ENCODE results near the gene SLC1A5.

The SLC1A5 gene

GRCh38 chr19:46786236-46787039 is 2.0 kb downstream of the SLC1A5 start (continued):
- TF ChIP-seq, protein P1, sequence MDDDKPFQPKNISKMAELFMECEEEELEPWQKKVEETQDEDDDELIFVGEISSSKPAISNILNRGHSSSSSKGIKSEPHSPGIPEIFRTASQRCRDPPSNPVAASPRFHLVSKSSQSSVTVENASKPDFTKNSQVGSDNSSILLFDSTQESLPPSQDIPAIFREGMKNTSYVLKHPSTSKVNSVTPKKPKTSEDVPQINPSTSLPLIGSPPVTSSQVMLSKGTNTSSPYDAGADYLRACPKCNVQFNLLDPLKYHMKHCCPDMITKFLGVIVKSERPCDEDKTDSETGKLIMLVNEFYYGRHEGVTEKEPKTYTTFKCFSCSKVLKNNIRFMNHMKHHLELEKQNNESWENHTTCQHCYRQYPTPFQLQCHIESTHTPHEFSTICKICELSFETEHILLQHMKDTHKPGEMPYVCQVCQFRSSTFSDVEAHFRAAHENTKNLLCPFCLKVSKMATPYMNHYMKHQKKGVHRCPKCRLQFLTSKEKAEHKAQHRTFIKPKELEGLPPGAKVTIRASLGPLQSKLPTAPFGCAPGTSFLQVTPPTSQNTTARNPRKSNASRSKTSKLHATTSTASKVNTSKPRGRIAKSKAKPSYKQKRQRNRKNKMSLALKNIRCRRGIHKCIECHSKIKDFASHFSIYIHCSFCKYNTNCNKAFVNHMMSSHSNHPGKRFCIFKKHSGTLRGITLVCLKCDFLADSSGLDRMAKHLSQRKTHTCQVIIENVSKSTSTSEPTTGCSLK (tag by site-specific recombination; IDR thresholded peaks at IDR 0.05), result no peak
- TF ChIP-seq AEBP2 (tag by site-specific recombination; IDR thresholded peaks at IDR 0.05; ENCODE audit: borderline replicate concordance), result no peak
- no peak for TF ChIP-seq ZNF571 (tag by site-specific recombination; IDR thresholded peaks at IDR 0.05)
- peak; percentile 97 for TF ChIP-seq GLIS2 (tag by site-specific recombination; IDR thresholded peaks at IDR 0.05)
- TF ChIP-seq ZNF133 (tag by site-specific recombination; IDR thresholded peaks at IDR 0.05), result no peak
- peak; percentile 63; the same call in 1 of the 2 replicates for TF ChIP-seq ZBTB48 (tag by site-specific recombination; IDR thresholded peaks at IDR 0.05)
- TF ChIP-seq PRDM6 (tag by site-specific recombination; IDR thresholded peaks at IDR 0.05), result no peak
- TF ChIP-seq ZNF629 (tag by site-specific recombination; IDR thresholded peaks at IDR 0.05), result no peak
- TF ChIP-seq ZNF366 (tag by site-specific recombination; conservative IDR thresholded peaks at IDR 0.05), result no peak
- TF ChIP-seq ZNF610 (tag by site-specific recombination; IDR thresholded peaks at IDR 0.05; ENCODE audit: borderline replicate concordance), result no peak
- TF ChIP-seq ZNF311 (tag by site-specific recombination; IDR thresholded peaks at IDR 0.05; ENCODE audit: borderline replicate concordance), result no peak
- TF ChIP-seq ZNF747 (tag by site-specific recombination; IDR thresholded peaks at IDR 0.05), result no peak
- no peak; the same call in 1 of the 2 replicates for TF ChIP-seq ZFP69B (tag by site-specific recombination; IDR thresholded peaks at IDR 0.05)
- TF ChIP-seq ZNF37A (tag by site-specific recombination; IDR thresholded peaks at IDR 0.05), result no peak
- no peak for TF ChIP-seq ZNF239 (tag by site-specific recombination; IDR thresholded peaks at IDR 0.05)
- TF ChIP-seq, protein P2, sequence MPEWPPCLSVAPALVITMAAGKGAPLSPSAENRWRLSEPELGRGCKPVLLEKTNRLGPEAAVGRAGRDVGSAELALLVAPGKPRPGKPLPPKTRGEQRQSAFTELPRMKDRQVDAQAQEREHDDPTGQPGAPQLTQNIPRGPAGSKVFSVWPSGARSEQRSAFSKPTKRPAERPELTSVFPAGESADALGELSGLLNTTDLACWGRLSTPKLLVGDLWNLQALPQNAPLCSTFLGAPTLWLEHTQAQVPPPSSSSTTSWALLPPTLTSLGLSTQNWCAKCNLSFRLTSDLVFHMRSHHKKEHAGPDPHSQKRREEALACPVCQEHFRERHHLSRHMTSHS (tag by site-specific recombination; IDR thresholded peaks at IDR 0.05), result no peak
- no peak for TF ChIP-seq MYNN (tag by site-specific recombination; IDR thresholded peaks at IDR 0.05; ENCODE audit: borderline replicate concordance)
- peak; percentile 90 for TF ChIP-seq ZBTB8A (tag by site-specific recombination; IDR thresholded peaks at IDR 0.05)
- TF ChIP-seq ZNF335 (tag by site-specific recombination; conservative IDR thresholded peaks at IDR 0.05), result peak; percentile 88
- peak; percentile 28; the same call in 1 of the 2 replicates for TF ChIP-seq ZSCAN30 (tag by site-specific recombination; IDR thresholded peaks at IDR 0.05)
- TF ChIP-seq RBAK (tag by site-specific recombination; IDR thresholded peaks at IDR 0.05), result no peak
- TF ChIP-seq, protein P3, sequence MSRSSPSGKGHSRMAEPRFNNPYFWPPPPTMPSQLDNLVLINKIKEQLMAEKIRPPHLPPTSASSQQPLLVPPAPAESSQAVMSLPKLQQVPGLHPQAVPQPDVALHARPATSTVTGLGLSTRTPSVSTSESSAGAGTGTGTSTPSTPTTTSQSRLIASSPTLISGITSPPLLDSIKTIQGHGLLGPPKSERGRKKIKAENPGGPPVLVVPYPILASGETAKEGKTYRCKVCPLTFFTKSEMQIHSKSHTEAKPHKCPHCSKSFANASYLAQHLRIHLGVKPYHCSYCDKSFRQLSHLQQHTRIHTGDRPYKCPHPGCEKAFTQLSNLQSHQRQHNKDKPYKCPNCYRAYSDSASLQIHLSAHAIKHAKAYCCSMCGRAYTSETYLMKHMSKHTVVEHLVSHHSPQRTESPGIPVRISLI (tag by site-specific recombination; IDR thresholded peaks at IDR 0.05), result no peak; the same call in 1 of the 2 replicates
- TF ChIP-seq ZNF391 (tag by site-specific recombination; IDR thresholded peaks at IDR 0.05; ENCODE audit: borderline replicate concordance, low read depth), result 0 out of 2 replicates have a peak, but pooled peaks have one; percentile 42
- peak; percentile 95 for TF ChIP-seq ZNF223 (tag by site-specific recombination; IDR thresholded peaks at IDR 0.05)
- no peak for TF ChIP-seq OSR2 (tag by site-specific recombination; IDR thresholded peaks at IDR 0.05)
- peak; percentile 8; the same call in 1 of the 2 replicates for TF ChIP-seq ZNF785 (tag by site-specific recombination; IDR thresholded peaks at IDR 0.05)
- no peak for TF ChIP-seq SALL2 (tag by site-specific recombination; IDR thresholded peaks at IDR 0.05; ENCODE audit: borderline replicate concordance)
- TF ChIP-seq KLF9 (tag by site-specific recombination; IDR thresholded peaks at IDR 0.05; ENCODE audit: low read depth), result peak; percentile 96
- no peak for TF ChIP-seq ZNF132 (tag by site-specific recombination; IDR thresholded peaks at IDR 0.05; ENCODE audit: borderline replicate concordance)

Measured in HEK293 (cell line).